Measurements from ENCODE around the gene GFM1. TPM values are rescaled to one million over a fixed set of nuclear protein-coding genes. Genes with fewer than 3 reads are reported as not detected.

Gene GFM1
- total RNA-seq, 1 experiment from 2014 or later: 53.0 TPM

DNA sequence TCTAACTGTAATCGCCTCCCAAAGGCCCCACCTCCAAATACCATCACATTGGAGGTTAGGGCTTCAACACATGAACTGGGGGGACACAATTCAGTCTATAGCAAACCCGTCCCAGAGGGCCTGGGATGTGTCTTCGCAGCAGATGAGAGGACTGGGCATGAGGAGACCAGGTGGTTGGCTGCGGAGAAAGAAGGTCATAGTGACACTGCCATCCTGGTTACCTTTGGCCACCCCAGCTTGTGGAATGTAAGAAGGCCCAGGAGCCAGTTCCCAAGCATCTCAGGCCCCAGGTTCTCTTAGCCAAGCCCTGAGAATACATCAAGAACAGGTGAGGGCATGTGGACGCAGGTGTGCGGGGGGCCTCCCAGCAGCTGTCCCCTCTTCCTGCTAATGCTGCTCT, 94.3 kb downstream of the GFM1 start:
- H3K9me3 ChIP-seq (ENCODE audit: low read depth, low read length, poor library complexity, severe bottlenecking): no peaks in the 10 kb centered on the region
- intact Hi-C loops (cut with micrococcal nuclease; ENCODE audit: unreplicated experiment): no loop called here
- peaks cover 21% of the 10 kb centered on the region for H3K4me1 ChIP-seq (ENCODE audit: insufficient read depth, low read length, poor library complexity, severe bottlenecking)
- H3K27me3 ChIP-seq (replicated peaks; ENCODE audit: insufficient read depth, low read depth, low read length, poor library complexity): no peaks in the 10 kb centered on the region
- POLR2A ChIA-PET (ENCODE audit: low non-redundant PET): no interaction called here
- CTCF ChIA-PET: no interaction called here
- no peak for DNase-seq (ENCODE audit: low spot score)
- H3K4me3 ChIP-seq (ENCODE audit: low read depth, low read length, poor library complexity, severe bottlenecking): no peak overlapping the region
- no peaks in the 10 kb centered on the region for H3K36me3 ChIP-seq (ENCODE audit: insufficient read depth, low read length, poor library complexity, severe bottlenecking)
- no peak overlapping the region for H3K27ac ChIP-seq (ENCODE audit: low read depth, low read length, poor library complexity, severe bottlenecking)
- BruUV-seq (replicated peaks): no TSS peak
- TF ChIP-seq EZH2 (IDR thresholded peaks at IDR 0.05; ENCODE audit: borderline replicate concordance, low read depth, low read length, poor library complexity, severe bottlenecking) (no peak), CTCF (conservative IDR thresholded peaks at IDR 0.05; ENCODE audit: low read depth, low read length) (no peak)

DNA sequence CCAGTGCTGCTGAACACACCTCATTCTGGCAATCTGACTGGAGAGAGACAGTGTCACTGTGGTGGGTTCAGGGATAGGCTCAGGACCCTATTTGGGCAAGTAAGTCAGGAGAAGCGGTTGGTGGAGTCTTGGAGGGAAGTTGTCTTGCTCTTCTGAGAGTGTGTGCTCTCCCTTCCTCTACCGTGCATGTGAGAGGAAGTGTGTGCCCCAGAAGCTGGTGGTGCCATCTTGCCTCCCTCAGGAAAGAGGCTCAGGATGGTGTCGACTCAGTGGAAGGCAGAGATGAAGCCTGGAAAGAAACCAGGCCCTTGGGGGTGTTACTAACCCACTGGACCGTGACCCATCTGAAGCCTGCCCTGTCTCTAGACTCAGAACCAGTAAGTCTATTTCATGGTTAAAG, 94.8 kb downstream of the GFM1 start:
- BruUV-seq (replicated peaks): no TSS peak
- CTCF ChIA-PET: no interaction called here

GRCh38 chr3:158739661-158740060, 95.3 kb downstream of the GFM1 start:
- no peak overlapping the region for H3K27ac ChIP-seq (ENCODE audit: low read depth, low read length, poor library complexity, severe bottlenecking)
- no TSS peak for BruUV-seq (replicated peaks)
- DNase-seq (ENCODE audit: low spot score): no peak
- ChIA-PET POLR2A (ENCODE audit: low non-redundant PET) (no interaction called here), CTCF (no interaction called here)
- peaks cover 21% of the 10 kb centered on the region for H3K4me1 ChIP-seq (ENCODE audit: insufficient read depth, low read length, poor library complexity, severe bottlenecking)
- H3K27me3 ChIP-seq (replicated peaks; ENCODE audit: insufficient read depth, low read depth, low read length, poor library complexity): no peaks in the 10 kb centered on the region
- intact Hi-C loops (cut with micrococcal nuclease; ENCODE audit: unreplicated experiment): loop anchor here (5.0 kb wide), 1 partner anchor 48 kb away; no protein-coding TSS in a partner anchor
- no peak for TF ChIP-seq CTCF (conservative IDR thresholded peaks at IDR 0.05; ENCODE audit: low read depth, low read length)
- no peak for TF ChIP-seq EZH2 (IDR thresholded peaks at IDR 0.05; ENCODE audit: borderline replicate concordance, low read depth, low read length, poor library complexity, severe bottlenecking)
- no peaks in the 10 kb centered on the region for H3K9me3 ChIP-seq (ENCODE audit: low read depth, low read length, poor library complexity, severe bottlenecking)
- H3K4me3 ChIP-seq (ENCODE audit: low read depth, low read length, poor library complexity, severe bottlenecking): no peak overlapping the region
- H3K36me3 ChIP-seq (ENCODE audit: insufficient read depth, low read length, poor library complexity, severe bottlenecking): no peaks in the 10 kb centered on the region

More for the DNA sequence above, 94.8 kb downstream of the GFM1 start:
- Histone ChIP-seq H3K4me3 (ENCODE audit: low read depth, low read length, poor library complexity, severe bottlenecking) (no peak overlapping the region), H3K27ac (ENCODE audit: low read depth, low read length, poor library complexity, severe bottlenecking) (no peak overlapping the region), H3K4me1 (ENCODE audit: insufficient read depth, low read length, poor library complexity, severe bottlenecking) (peaks cover 21% of the 10 kb centered on the region), H3K27me3 (replicated peaks; ENCODE audit: insufficient read depth, low read depth, low read length, poor library complexity) (no peaks in the 10 kb centered on the region), H3K9me3 (ENCODE audit: low read depth, low read length, poor library complexity, severe bottlenecking) (no peaks in the 10 kb centered on the region), H3K36me3 (ENCODE audit: insufficient read depth, low read length, poor library complexity, severe bottlenecking) (no peaks in the 10 kb centered on the region)
- no peak for DNase-seq (ENCODE audit: low spot score)
- POLR2A ChIA-PET (ENCODE audit: low non-redundant PET): no interaction called here
- no peak for TF ChIP-seq EZH2 (IDR thresholded peaks at IDR 0.05; ENCODE audit: borderline replicate concordance, low read depth, low read length, poor library complexity, severe bottlenecking)
- TF ChIP-seq CTCF (conservative IDR thresholded peaks at IDR 0.05; ENCODE audit: low read depth, low read length): no peak
- intact Hi-C loops (cut with micrococcal nuclease; ENCODE audit: unreplicated experiment): no loop called here

Other genes starting within 250 kb of the GFM1 start
- 4.9 and 5.0 TPM in 2 replicates for gene MLF1, start 73.3 kb upstream of the GFM1 start, total RNA-seq (2021)
- gene LXN, start 28.1 kb downstream of the GFM1 start, total RNA-seq (2021): 3.5 and 4.5 TPM in 2 replicates
- gene RARRES1, start 87.9 kb downstream of the GFM1 start, total RNA-seq (2021): 0.15 TPM in 1 of 2 replicates, not detected in the other
- gene MFSD1, start 157.5 kb downstream of the GFM1 start, total RNA-seq (2021): 15.2 and 16.1 TPM in 2 replicates